Hepatic stellate cell (primary cell): ENCODE results near the gene ATP10A.
"Not testable (repeated sequence)": the region's sequence is repeated elsewhere in the genome, so short reads cannot be mapped to it uniquely, and the experiment has no call there.

ENCODE experiments used
- DNase-seq: peaks from one replicate; pipeline ENCODE4 v3.0.0; 2011; ENCODE audit warnings: low spot score

The ATP10A gene

DNA sequence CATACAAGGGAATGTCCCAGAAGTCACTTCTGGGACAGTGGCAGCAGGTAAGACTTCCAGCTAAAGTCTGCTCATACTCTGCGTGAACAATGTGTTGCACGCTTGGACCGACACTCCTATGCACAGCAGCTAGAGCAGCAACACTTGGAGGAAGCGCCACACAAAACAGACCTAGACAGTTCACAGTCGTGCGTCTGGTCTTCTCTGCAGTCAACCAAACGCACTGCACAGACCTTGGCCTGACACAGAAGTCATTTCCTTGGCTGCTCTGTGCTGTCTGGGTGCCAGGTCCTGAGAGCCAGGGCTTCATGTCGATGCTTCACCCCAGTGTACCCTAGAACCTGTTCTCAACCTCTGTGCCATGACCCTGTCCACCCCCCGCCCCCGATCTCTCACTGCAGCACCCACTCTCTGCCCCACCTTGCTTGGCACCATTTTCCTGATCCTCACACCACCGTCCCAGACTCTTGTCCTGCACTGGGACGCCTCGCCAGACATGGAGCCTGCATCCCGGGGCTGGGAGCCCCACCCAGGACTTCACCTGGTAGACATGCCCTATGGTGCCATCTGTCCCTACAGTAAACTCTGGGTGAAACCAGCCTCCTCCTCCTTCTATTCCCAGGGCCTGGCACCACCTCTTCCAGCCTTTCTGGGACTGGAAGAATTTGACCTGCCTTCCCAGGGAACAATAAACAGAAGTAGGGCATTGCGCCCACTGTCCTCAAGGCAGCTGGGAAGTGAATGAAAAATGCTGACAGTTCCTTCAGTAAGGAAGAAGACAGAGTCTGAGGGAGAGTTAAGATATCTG, 3.1 kb downstream of the ATP10A start:
- no peak for DNase-seq

DNA sequence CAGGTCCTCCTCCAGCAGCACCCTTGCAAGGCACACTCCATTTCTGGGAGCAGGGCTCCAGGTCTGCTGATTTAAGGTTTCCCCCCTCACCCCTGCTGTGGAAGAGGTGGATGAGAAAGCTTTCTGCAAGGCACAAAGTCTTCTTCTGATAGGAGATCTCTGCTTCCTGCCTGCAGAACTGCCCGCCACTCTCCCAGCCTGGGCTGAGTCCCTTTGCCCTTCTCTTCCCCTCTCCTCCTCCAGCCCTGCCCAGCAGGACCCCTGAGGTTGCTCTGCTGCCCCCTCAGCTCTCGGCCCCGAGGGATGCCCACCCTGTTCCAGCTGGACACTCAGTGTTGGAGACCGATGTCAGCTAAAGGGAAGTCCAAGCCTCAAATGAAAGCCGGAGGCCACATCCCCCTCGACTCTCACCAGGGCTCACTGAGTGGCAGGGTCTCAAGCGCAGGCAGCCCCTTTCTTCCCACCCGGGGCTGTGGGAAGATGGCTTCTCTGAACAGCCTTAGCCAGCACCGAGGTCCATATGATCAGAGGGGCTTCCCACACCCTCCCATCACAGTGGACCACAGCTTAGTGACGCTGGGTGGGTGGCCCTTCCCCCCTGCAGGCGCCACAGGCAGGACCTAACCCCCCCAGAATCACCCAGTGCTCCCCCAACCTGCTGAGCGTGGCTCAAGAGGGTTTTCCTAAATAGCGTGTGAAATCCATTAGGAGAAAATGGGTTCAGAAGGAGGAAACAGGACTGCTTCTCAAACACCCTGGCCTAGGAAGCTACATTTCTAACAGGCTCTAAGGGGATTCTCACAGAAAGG, 4.0 kb downstream of the ATP10A start:
- DNase-seq: no peak

DNA sequence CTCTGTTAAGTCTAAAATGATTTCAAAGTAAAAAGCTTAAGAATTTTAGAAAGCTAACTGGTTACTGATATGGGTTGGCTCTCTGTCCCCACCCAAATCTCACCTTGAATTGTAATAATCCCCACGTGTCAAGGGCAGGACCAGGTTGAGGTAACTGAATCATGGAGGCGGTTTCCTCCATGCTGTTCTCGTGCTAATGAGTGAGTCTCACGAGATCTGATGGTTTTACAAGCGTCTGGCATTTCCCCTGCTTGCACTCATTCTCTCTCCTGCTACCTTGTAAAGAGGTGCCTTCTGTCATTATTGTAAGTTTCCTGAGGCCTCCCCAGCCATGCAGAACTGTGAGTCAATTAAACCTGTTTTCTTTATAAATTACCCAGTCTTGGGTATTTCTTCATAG, 7.1 kb downstream of the ATP10A start:
- DNase-seq: not testable (repeated sequence)

DNA sequence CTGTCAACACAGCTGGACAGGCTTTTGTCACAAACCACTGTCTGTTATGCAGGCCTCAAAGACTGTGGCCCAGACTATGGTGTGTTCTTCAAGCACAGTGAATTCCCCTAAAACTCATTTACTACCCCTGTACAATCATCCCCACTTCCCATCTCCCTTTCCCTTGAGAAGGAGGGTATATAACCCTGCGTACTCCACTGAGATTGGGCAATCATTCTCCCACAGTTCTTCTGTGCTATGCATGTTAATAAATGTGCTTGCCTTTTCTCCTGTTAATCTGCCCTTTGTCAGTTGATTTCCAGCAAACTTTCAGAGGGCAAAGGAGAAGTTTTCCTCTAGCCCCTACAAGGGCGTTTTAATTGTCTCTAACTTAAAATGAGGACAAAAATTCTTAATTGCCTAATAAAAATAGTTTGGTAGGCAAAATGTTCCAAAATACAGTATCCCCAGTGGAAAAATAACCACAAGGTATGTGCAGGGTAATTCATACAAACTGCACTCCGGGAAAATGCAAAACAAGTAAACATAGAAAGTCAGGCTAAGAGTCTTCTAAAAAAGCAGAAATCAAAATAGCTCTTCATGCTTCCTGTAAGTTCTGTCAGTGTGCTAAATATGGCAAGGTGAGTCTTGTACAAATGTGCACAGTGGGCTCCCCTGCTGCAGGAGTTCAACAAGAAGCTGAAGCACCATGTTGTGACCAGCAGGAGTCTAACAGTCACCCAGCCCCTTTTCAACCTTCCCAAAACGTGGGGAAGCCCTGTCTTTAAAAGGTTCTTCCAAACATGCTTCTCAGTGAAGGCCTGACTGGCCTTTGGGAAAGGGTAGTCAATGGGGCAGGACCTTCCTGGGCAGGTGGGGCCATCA, 10.2 kb downstream of the ATP10A start:
- no peak for DNase-seq

DNA sequence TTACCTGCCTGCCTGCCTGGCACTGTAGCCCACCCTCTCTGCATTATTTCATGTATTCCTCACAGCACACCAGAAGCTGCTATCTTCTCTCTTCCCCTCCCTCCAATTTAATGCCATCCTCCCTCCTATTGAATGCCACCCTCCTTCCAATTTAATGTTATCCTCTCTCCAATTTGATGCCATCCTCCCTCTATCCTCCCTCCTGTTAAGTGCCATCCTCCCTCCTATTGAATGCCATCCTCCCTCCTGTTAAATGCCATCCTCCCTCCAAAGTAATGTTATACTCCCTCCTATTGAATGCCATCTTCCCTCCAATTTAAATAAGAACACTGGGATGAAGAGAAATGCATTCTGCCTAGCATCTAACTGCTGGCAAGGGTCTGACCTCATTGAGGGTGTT, 11.1 kb downstream of the ATP10A start:
- no peak for DNase-seq

DNA sequence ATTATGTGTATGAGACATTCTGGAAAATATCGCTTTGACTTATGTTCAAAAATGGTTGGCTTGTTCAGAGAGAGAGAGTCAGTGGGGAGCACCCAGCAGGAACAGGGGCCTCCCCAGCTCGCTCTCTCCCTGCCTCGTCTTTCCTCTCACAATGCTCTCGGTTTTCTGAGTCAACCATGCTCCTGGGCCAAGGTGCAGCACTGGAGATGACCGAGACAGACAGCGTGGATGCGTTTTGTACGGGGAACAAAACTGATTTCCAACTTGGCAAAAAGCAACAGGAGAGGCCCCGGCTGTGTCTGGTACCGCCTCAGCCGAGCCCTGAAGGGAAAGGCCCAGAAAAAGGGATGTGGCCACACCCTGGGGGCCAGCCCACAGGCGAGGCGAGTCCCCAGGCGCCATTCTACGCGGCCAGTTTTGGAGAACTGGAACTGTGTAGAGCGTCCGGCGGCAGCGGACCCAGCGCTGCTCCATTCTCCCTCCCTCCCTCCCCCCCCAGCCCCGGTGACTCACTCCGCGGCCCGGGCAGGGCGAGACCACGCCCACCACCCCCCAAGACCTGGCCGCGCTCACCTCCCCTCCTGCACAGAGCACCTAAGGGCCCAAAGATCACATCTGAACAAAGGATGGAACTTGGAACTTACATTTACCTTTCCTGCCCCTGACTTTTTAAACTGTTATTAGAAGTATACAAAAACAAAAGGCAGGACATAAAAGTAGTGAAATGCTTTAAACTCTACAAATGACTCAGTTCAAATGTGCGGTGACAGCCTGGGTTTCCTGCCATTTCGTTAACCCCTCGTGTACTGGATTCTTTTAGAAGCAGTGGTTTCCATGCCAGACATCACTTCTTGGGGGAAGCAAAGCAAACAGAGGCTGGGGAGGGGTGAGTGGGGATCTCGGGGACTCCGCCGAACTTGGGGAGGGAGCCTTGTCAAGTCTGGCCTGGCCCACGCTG, 12.7 kb downstream of the ATP10A start:
- peak; percentile 84 for DNase-seq

DNA sequence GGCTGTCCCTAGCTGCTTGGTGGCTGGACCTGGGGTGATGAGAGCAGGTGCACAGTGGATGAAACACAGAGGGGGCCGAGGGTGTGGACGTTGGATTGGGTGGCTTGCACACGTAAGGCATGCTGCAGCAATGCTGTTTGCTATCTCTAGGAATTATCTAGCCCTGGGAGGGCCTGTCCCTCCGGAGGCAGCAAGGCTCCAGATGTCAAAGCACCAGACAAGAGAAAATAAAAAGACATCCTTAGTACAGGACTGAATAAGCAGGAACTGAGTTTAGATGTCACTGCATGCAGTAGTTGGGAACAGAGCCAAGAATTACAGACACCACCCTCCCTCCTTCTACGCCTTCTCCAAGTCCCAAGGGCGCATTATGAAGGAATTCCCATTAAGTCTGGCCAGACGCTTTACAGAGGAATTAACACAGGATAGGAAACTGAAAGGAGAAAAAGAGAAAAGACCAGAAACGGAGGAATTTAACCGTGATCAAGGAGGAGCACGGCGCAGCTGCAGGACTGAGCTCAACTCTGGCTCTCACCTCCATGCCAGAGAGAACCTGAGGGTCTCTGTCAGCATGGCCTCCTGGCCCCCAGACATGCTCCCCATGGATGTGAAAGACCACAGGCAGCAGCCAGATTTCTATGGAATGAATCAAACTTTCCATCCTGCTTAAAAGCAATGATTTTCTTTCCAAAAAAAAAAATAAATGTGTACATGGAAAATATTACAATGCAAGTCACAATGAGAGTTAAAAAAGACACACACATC, 13.8 kb downstream of the ATP10A start:
- peak; percentile 79 for DNase-seq

DNA sequence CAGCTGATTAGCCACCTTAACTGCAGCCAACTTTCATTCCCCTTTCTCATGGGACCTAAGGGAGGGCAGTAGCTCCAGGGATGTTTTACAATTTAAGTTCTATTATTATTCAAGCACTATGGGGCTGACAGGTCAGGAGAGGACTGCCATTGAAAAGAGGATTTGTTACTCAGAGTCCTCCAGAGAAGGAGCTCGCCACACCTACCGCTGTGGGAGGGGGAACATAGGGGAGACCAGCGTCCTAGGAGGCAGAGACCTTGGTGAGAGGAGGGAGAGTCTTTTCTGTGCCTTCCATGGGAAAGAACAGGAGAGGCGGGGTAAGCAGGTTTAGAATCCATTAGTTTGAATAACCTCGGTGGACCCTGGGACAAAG, 14.4 kb downstream of the ATP10A start:
- DNase-seq: no peak

DNA sequence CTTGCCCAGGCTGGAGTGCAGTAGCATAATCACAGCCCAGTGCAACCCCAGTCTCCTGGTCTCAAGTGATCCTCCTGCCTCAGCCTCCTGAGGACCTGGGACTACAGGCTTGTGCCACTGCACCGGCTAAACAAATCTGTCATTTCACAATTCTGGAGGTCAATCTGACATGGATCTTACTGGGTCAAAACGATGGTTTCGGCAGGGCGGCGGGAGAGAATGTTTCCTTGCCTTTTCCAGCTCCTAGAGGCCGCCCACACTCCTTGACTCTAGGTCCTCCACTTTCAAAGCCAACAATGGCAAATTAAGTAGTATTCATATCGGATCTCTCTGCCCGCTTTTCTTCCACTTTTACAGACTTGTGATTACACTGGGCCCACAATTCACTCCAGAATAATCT, 14.8 kb downstream of the ATP10A start:
- no peak for DNase-seq

DNA sequence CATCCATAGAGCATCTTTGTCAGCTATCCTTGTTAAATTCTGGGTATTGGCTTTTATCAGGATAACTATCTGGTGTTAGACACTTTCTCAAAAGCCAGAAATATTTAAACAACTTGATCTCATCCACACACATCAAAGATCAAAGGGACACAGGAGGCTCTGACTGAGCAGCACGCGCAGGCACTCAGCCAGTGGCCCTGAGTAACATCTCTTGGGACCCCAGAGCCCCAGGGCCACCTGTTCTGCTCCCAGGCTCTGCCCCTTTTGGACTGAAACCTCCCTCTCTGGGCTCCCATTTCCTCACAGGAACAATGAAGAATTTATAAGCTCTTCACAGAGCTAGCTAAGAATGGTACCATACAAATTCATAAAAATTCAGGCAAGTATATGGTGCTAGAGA, 16.1 kb downstream of the ATP10A start:
- DNase-seq: no peak

DNA sequence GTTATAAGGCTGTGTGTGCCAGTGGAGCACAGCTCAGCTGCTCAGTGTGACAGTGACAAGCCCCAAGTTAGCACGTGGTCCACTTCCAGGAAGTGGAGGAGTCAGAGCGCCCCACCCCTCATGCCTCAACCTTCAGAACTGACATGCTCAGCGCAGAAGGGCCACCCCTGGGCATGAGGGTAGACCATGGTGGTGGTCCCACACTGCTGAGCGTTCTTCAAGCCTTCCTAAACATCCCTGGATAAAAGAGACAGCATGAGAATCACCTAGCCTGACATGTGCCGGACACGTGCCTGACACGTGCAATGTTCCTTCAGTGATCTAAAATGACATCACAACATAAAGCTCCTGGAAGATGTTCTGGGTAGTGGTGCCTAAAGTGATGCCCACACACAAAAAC, 16.8 kb downstream of the ATP10A start:
- no peak for DNase-seq

DNA sequence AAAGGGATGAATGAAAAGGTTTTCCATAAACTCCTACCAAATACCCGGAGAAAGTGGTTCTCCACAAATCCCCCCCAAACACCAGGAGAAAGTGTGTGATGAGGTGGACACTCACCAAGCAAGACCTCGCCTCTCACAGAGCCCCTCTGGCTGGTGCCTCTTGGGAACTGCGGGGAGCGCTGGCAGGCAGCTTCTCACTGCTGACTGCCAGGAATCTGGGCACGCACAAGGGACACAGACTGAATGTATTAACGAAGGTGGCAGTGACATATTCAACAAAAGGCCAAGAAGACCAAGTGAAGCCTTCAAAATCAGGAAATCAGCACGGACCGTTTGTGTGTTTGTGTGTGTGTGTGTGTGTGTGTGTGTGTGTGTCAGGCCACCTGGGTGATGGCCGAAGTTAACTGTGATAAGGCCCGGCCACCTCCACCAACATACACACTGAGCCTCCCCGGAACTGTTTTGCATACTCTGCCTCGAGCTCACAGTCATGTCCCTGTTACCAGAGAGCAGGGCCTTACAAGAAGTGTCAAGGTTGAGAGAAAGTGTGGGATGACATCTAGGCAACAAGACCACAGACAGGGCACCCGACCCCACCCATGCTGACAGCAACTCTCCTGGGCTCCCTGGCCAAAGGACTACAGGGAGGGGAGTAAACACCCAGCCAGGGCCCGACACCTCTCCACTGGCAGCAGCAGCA, 18.0 kb downstream of the ATP10A start:
- DNase-seq: no peak

DNA sequence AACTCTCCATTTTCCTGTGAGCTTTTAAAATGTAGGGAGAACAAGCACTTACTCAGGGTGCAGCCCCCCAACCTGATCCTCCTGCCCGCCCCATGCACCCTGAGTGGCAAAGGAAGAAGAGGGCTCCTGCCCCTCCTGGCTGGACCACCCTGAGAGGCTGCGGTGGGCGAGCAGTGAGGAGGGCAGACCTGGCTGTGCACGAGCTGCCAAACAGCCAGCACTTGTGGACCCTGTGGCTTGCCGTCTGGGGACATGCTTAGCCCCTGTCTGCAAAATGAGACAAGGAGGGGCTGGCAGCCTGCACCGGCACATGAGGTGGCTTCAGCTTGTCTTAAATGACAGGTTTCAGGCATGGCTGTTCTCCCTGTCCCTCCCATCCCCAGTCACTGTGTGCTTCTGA, 18.6 kb downstream of the ATP10A start:
- no peak for DNase-seq

DNA sequence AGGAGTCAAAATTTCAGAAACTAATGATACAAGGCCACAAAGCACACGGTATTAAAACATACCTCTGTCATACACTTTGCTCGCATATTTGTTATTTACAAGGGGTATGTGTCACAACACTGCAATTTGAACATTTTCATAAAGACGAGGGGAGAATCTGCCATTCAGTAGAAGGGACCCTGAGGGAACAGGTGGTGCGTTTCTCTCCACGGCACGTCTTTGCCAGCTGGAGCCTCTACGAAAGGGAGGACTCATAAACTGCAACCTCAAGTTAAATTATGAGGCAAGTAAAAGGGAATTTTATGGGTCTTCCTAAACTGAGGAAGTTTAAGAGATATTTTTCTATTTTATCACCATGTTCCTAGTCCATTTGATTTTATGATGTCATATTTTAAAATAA, 19.1 kb downstream of the ATP10A start:
- no peak for DNase-seq

DNA sequence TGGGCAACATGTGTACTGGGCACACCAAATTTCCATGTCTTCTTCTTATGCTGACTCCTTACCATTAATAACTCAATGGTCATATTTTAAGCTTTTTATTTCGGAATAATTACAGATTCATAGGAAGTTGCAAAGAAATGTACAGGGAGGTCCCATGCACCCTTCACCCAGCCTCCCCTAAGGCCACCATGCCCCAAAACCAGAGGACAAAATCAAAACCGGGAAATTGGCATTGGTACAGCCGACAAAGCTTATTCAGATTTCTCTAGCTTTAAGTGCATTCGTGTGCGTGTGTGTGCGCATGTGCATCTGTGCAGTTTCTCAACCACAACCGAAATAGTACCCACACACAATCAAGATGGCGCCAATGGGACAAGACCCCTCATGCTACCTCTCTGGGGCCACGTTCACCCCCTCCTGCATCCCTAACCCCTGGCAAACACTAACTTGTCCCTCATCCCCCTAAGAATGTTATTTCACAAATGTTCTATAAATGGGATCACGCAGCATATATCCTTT, 23.4 kb downstream of the ATP10A start:
- no peak for DNase-seq

DNA sequence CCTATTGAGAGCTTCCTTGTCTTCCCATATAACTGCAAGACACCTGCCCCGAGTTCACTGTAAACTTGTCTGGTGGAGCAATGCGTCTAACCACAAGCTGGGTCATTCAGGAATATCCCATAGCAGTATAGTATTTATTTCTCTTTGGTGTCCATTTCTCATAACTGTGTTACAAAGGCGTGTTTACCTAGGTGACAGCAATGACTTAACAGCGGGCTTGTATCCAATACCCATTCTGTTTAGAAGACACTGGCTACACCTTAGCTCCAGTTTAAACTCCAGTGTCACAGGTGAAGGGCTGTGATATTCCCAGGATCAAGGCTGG, 24.3 kb downstream of the ATP10A start:
- DNase-seq: no peak

DNA sequence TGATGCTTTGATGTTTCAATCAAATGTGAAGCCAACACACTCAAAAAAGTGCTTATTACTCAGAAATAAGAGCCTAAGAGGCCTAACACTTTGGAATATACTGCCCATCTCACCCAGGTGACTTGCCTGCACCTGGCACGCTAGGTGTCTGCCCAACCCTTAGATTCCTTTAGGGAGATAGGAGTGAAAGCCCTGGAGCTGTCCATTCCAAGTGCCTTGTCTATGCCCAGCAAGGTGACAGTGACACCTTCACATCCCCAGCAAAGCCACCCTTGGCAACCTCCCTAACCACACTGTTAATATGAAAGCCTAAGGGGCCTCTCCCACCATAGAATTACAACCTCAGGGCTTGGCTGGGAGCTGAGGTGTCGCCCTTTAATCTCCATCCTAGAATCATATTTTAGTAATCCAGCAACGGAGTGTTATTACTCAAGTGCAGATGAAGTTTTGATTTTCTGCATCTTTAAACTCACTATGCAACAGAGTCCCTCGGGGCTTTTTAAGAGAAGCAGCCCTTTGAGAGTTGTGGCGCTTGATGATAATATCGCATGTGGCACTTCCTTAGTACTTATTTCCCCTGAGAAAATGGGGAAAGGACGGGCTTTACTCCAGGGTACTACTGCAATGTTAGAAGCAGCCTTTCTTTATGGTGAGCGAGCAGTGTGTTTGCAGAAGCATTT, 24.8 kb downstream of the ATP10A start:
- no peak for DNase-seq

DNA sequence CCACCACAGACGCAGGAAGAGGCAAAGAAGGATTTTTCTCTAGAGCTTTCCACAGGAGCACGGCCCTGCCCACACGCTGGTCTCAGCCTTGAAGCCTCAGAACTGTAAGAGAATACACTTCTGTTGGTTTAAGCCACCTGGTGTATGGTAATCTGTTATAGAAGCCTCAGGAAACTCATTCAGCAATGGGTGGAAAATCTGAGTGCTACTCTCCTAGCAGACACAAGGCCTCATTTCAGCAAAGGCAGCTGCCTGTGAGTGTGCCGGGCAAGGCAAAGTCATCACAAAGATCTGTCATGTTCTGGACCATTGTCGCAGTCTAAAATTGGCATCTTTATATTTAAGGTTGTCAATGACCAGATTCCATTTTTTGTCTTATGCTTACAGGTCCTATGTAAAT, 31.0 kb downstream of the ATP10A start:
- DNase-seq: no peak

DNA sequence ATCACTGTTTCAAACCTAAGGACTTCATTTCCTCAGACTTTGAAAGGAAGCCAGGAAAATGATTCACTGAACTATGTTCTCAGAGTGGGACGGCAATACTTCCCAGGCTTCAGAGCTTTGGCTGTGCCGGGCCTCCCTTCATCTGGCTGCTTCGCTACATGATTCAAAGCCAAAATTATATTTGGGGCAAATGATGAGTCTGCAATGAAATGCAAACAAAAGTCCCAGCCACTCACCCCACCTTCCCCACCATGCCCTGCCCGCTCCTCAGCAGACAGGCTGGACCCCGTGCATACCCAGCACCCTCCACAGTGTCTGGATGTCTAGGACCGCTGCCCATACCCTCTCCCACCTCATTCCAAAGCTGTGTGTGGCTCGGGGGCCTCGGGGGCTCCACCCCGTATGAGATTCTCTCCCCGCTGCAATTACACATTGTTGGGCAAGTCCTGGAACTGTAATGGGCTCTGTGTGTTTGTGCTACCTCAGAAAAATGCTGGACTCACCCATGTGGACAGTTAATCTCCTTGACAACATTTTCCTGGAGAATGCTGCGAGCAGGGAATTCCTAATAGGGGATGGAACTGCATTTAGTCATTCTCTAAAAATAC, 32.2 kb downstream of the ATP10A start:
- peak; percentile 91 for DNase-seq
